ENCODE measurements around the gene MARCKS. TPM values are rescaled to one million over a fixed set of nuclear protein-coding genes. Genes with fewer than 3 reads are reported as not detected.

The MARCKS gene
- total RNA-seq, 2 donors from 2014 or later, result 228 to 242 TPM

GRCh38 chr6:113833537-113833936, 23.6 kb upstream of the MARCKS start:
- Histone ChIP-seq H3K9me3 (no peaks in the 10 kb centered on the region), H3K27me3 (no peaks in the 10 kb centered on the region), H3K9ac (ENCODE audit: low read depth in 2 of 2, low read length in 2 of 2) (no peak overlapping the region), H3K4me3 (no peak overlapping the region), H3K36me3 (no peaks in the 10 kb centered on the region), H3K4me1 (no peaks in the 10 kb centered on the region), H3K27ac (no peak overlapping the region)
- no peak for TF ChIP-seq CTCF (IDR thresholded peaks at IDR 0.05)
- no peak for DNase-seq
- intact Hi-C loops (cut with DNase I), result no loop called here

GRCh38 chr6:113837170-113837569, 20.0 kb upstream of the MARCKS start:
- no peak overlapping the region for H3K9ac ChIP-seq (ENCODE audit: low read depth in 2 of 2, low read length in 2 of 2)
- H3K9me3 ChIP-seq, result no peaks in the 10 kb centered on the region
- H3K4me1 ChIP-seq, result no peaks in the 10 kb centered on the region
- intact Hi-C loops (cut with DNase I), result no loop called here
- H3K36me3 ChIP-seq, result no peaks in the 10 kb centered on the region
- no peak overlapping the region for H3K4me3 ChIP-seq
- H3K27me3 ChIP-seq, result no peaks in the 10 kb centered on the region
- H3K27ac ChIP-seq, result no peak overlapping the region
- TF ChIP-seq CTCF (IDR thresholded peaks at IDR 0.05), result no peak
- no peak for DNase-seq

- no peaks in the 10 kb centered on the region for H3K4me1 ChIP-seq
- intact Hi-C loops (cut with DNase I), result no loop called here
- H3K27ac ChIP-seq, result no peak overlapping the region
- TF ChIP-seq CTCF (IDR thresholded peaks at IDR 0.05), result no peak
- H3K9ac ChIP-seq (ENCODE audit: low read depth in 2 of 2, low read length in 2 of 2), result no peak overlapping the region
- no peaks in the 10 kb centered on the region for H3K9me3 ChIP-seq
- DNase-seq, result no peak
- H3K27me3 ChIP-seq, result no peaks in the 10 kb centered on the region
- H3K36me3 ChIP-seq, result no peaks in the 10 kb centered on the region
- no peak overlapping the region for H3K4me3 ChIP-seq
Measured at GRCh38 chr6:113842165-113842564, 15.0 kb upstream of the MARCKS start.

- Histone ChIP-seq H3K9me3 (no peaks in the 10 kb centered on the region), H3K4me3 (no peak overlapping the region), H3K4me1 (no peaks in the 10 kb centered on the region), H3K9ac (ENCODE audit: low read depth in 2 of 2, low read length in 2 of 2) (no peak overlapping the region), H3K27me3 (no peaks in the 10 kb centered on the region), H3K27ac (no peak overlapping the region), H3K36me3 (no peaks in the 10 kb centered on the region)
- no peak for TF ChIP-seq CTCF (IDR thresholded peaks at IDR 0.05)
- intact Hi-C loops (cut with DNase I), result no loop called here
- no peak for DNase-seq
Measured at GRCh38 chr6:113843500-113844073, 13.6 kb upstream of the MARCKS start.

GRCh38 chr6:113846577-113846976, 10.6 kb upstream of the MARCKS start:
- intact Hi-C loops (cut with DNase I), result no loop called here
- TF ChIP-seq CTCF (IDR thresholded peaks at IDR 0.05), result no peak
- Histone ChIP-seq H3K4me3 (no peak overlapping the region), H3K36me3 (no peaks in the 10 kb centered on the region), H3K27me3 (no peaks in the 10 kb centered on the region), H3K4me1 (no peaks in the 10 kb centered on the region), H3K9me3 (no peaks in the 10 kb centered on the region), H3K9ac (ENCODE audit: low read depth in 2 of 2, low read length in 2 of 2) (no peak overlapping the region), H3K27ac (no peak overlapping the region)
- DNase-seq, result no peak

Measured in colonic mucosa (tissue), 4 donors.